Activated CD4-positive, CD25-positive, alpha-beta regulatory T cell (primary cell): ENCODE results near the gene CYTH2.

Experiments used
- DNase-seq, 4 experiments: peaks; one replicate each; lab custom pipeline; 2025; lab: John Stamatoyannopoulos, UW

CYTH2 gene

DNA sequence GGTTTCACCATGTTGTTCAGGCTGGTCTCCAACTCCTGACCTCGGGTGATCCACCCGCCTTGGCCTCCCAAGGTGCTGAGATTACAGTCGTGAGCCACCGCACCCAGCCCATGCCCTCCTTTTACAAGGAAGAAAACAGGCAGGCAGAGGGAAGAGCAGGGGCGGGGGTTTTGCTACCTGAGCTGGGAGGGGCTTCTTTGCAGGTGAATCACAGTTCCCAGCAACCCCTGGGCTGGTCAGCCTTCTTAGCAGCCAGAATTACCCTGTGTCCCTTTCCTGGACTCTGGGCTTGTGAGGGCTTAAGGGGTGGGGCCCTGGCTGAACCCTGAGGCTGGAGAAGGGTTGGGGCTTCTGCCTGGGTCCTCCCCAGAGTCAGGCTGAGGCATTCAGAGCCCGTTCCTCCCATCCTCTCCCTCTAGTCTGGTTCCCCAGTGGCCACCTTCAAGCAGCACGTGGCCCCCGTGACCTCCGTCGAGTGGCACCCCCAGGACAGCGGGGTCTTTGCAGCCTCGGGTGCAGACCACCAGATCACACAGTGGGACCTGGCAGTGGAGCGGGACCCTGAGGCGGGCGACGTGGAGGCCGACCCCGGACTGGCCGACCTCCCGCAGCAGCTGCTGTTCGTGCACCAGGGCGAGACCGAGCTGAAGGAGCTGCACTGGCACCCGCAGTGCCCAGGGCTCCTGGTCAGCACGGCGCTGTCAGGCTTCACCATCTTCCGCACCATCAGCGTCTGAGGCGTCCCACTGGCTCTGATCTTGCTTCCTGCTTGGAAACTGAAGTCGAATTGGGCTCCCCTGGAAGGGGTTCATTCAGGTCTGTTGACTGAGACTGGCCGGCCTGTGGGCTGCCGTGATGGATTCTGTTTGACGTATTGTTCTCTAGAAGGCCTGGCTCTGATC lies 16.6 kb upstream of the CYTH2 start:
- no peak for DNase-seq

DNA sequence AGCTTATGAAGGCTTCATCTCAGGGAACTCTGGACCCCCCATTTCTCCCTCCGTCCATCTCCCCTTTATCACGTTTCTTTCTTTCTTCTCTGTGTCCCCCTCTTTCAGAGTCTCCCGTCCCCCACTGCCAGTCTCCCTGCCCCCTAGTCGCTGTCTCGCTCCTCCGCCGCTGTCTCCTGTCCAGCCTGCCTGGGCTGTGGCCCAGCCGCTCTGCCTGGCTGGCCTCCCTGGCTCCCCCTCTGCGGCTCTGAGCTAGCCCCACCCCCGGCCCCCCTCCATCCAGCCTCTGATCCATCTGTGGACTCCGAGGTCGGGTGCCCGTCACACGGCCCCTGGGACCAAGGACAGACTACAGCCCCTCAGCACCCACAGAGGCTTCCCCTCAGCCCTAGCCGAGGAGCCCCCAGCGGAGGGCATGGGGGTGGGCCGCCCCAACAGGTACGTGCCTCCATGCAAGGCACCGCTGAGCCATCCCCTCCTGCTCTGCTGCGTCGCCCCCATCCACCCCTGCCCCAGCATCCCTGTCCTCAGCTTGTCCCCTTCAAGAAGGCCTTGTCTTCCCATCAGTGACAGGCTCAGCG lies 14.9 kb upstream of the CYTH2 start:
- DNase-seq, result no peak

- no peak for DNase-seq
Measured at GRCh38 chr19:48455171-48455907, 13.8 kb upstream of the CYTH2 start, which contains the start of gene KCNJ14. TSS of gene KCNJ14 (plus strand) at chr19:48455574. CDS start at chr19:48461725, 6,151 bp downstream.

DNA sequence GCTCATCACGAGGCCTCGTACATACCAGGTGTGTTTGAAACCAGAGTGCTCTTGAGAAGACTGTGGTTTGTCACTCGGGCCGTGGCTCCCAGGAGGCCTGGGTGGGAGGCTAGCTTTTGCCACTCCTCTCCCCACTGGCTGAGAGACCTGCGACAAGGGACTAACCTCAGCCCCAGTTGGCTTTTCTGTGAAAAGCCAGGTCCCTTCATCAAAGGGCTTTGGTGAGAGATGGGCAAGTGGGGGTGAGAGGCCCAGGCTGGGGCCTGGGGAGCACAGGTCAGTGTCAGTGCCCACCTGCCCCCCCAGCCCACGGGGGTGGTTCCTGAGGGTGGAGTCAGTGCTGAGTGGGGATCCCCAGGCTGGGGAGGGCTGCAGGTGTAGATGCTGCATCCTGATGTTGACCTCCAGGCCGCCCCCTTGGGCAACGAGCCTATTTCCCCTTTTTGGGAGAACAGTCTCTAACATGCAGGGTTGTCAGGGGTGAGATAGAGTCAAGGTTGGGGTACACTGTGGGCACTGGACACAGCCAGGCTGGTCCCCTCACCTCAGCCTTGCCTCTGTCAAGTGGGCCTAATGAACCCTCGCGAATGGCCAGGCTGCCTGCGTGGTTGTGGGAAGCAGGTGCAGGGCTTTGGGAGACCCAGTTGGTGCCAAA lies 13.1 kb upstream of the CYTH2 start:
- no peak for DNase-seq

- DNase-seq, result no peak
Measured at GRCh38 chr19:48456864-48457263, 12.3 kb upstream of the CYTH2 start.

DNA sequence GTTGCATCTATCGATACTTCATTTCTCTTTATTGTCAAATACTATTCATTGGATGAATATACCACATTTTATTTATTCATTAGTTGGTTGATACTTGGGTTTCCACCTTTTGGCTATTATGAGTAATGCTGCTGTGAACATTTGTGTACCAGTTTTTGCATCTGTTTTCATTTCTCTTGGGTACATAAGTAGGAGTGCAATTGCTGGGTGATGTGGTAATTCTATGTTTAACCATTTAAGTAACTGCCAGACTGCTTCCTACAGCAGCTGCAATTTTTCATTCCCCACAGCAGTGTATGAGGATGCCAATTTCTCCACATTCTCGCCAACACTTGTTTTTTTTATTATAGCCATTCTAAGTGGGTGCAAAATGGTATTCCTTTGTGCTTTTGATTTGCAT lies 11.2 kb upstream of the CYTH2 start:
- DNase-seq, result no peak

GRCh38 chr19:48461651-48461981 lies 7.6 kb upstream of the CYTH2 start:
- no peak for DNase-seq

DNA sequence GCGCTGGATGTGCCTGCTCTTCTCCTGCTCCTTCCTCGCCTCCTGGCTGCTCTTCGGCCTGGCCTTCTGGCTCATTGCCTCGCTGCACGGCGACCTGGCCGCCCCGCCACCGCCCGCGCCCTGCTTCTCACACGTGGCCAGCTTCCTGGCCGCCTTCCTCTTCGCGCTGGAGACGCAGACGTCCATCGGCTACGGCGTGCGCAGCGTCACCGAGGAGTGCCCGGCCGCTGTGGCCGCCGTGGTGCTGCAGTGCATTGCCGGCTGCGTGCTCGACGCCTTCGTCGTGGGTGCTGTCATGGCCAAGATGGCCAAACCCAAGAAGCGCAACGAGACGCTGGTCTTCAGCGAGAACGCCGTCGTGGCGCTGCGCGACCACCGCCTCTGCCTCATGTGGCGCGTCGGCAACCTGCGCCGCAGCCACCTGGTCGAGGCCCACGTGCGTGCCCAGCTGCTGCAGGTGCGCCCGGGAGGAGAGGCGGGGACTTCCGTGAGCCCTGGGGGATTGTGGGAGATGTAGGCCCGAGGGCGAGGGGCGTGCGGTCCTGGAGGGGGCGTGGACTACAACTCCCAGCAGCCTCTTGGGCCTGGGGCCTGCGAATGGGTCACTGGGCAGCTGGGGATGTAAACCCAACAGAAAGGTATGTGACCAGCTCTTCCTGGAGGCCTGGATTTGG lies 7.0 kb upstream of the CYTH2 start:
- DNase-seq, result no peak

DNA sequence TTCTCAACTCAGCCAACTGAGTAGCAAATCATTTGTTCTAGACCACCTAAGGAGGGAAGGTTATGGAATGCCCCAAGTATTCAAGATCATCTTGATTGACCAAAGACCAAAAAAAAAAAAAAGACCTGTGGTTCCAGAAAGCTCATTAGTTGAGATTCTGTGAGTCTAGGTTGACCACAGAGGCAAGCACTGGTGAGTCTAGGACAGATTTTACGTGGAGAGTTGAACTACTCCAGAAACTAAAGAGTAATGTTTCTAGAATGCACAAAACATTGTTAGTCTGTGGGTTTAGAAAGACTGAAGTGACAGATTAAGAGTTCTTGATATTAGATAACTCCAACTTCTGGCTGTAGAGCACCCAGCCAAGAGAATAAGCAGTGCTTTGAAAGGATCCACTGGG lies 4.0 kb upstream of the CYTH2 start:
- no peak for DNase-seq

DNA sequence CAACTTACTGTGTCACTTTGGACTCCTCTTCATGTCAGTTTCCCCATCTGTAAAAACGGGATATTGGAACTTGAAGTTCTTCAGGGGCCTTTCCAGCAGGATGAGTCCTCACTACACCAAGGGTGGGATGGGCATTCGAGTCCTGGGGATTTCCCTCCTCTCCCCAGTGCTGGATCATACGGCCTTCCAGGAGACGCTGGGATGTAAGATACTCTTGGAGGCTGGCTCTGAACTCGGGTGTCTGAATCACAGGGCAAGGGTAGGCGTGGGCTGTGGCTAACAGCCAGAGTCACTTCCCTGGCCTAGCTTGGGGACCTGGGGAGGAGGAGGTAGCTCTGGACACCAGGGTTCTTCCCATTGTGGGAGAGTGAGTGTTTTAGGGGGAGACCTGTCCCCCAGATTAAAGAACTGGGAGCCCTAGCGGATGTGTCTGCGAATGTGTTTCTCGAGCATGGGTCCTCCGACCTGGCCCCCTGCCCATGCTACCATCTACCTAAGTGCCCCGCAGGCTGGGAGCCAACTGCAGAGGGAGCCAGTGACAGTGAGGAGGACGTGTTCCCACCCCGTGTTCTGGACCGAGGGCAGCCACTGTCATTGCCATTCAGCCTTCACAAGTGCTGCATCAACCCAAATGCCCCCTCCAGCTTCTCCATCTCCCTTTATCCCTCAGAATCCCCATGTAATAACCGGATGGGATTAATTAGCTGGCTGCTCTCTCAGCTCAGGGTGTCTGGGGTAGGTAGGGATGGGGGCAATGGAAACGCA lies 2.4 kb upstream of the CYTH2 start:
- DNase-seq, result no peak

DNA sequence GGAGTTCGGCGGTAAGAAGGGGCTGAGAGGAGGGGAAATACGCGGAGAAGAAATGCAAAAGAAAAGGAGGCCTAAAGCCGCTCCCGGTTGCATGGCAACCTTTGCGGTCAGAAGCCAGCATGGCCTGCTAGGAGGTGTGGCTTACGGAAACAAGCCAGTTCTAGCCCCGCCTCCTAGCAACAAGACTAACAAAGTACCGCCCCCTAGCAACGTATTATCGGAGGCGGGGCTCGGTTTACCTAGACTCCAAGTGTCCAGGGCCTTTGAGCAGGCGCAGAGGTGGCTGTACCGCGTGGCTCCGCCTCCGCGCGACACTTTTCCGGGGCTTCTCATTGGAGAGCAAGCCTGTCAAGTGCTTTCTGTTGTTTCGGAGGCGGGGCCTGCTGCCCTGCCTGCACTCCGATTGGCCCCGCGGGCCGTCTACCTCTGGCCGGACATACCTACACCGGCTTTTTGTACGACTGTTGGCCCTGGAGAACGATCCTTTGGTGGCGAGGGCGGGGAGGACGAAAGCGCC lies 339 bp upstream of the CYTH2 start:
- DNase-seq, result peak; percentile 95 to 99 (median 97)

GRCh38 chr19:48469934-48470680 lies 938 bp downstream of the CYTH2 start:
- no peak for DNase-seq

GRCh38 chr19:48470856-48471255 lies 1.7 kb downstream of the CYTH2 start:
- DNase-seq, result no peak

- DNase-seq, result no peak
Measured at GRCh38 chr19:48471836-48472235, 2.7 kb downstream of the CYTH2 start.

- DNase-seq, result no peak
Measured at GRCh38 chr19:48473161-48473966, 4.2 kb downstream of the CYTH2 start.

DNA sequence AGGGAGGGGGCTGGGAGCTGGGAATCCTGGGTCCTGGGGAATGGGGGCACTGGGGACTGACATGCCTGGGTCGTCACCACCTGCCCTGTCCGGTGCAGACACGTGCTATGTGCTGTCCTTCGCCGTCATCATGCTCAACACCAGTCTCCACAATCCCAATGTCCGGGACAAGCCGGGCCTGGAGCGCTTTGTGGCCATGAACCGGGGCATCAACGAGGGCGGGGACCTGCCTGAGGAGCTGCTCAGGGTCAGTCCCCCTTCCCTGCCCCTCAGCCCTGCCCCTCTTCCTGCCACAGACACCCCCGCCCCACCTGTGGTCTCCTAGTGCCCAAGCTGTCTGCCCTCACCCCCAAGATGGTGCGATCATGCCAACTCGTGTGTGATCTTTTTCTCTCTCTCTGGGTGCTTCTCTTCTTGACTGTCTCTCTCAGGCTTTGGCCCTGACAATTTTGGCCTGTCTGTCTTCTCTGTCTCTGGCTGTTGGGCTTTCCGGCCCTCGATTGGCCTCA lies 5.0 kb downstream of the CYTH2 start:
- DNase-seq, result no peak

DNA sequence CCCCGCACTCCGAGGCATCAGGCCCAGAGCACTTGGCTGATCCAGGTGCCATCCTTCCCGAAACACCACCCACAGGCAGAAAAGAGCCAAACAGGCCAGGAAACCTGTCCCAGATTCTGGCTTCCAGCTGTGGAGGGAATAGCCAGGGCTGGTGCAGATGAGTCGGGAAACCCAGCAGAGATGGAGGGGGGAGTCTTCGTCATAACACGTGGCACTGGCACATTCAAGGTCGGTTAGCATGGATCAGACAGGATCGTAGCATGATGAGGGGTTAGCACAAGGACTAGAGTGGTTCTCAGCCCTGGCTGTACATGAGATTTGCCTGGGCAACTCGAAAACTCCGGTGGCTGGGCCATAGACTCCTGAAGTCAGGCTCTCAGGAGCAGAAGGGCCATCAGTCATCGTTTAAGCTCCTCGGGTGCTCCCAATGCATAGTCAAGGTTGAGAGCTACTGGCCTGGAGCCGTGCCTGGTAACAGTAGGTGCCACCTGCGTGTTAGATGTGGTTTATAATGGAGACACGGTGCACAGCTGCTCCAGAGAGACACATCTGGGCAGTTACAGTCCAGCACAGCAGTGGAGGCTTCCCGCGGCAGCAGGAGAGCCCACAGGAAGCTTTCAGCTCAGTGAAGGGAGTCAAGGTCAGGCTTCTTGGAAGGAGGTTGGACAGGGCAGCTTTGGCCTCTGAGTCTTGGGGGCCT lies 6.3 kb downstream of the CYTH2 start:
- no peak for DNase-seq

DNA sequence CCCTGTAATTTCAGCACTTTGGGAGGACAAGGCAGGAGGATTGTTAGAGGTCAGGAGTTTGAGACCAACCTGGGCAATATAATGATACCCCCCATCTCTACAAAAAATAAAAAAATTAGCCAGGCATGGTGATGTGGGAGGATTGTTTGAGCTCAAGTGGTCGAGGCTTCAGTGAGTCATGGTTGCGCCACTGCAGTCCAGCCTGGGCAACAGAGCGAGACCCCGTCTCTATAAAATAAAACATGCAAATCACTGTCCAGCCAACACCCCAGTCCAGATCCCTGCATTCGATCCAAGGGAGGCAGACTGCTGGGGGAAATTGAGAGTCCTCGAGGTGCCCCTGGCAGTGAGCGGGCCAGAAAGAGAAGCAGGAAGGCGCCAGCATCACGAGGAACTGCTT lies 7.0 kb downstream of the CYTH2 start:
- no peak for DNase-seq
